BE2C (cell line): ENCODE measurements around the gene SERPINB5.
A peak's percentile ranks its signal among the peaks of the same experiment; 100 is the strongest.
"Not testable (repeated sequence)": the region's sequence is repeated elsewhere in the genome, so short reads cannot be mapped to it uniquely, and the experiment has no call there.

Experiments used
- DNase-seq: peaks from one replicate; pipeline ENCODE4 v3.0.0-alpha.2; 2020
- H3K27me3 ChIP-seq: fragments of 250-450 bp; sonication (Bioruptor Pico); 2 replicates; pipeline ENCODE4 v1.5.1; 2020; ENCODE audit warnings: mild to moderate bottlenecking
- H3K36me3 ChIP-seq: fragments of 250-450 bp; sonication (Bioruptor Pico); 2 replicates; pipeline ENCODE4 v1.5.1; 2020; ENCODE audit warnings: mild to moderate bottlenecking
- H3K4me1 ChIP-seq: fragments of 250-450 bp; sonication (Bioruptor Pico); 2 replicates; pipeline ENCODE4 v1.5.1; 2020
- H3K4me3 ChIP-seq: 2 replicates; pipeline ENCODE4 v1.5.1; 2011; ENCODE audit warnings: low read depth, low read length
- H3K9me3 ChIP-seq: fragments of 250-450 bp; sonication (Bioruptor Pico); 2 replicates; pipeline ENCODE4 v1.5.1; 2020
- CTCF ChIP-seq: IDR thresholded peaks from 2 replicates; pipeline ENCODE4 v1.5.1; 2012; ENCODE audit warnings: mild to moderate bottlenecking, low read depth, low read length

The SERPINB5 gene

GRCh38 chr18:63446266-63446665 is 30.5 kb upstream of the SERPINB5 start:
- peak; percentile 6 for DNase-seq
- no peak overlapping the region for H3K4me3 ChIP-seq
- H3K27me3 ChIP-seq = no peaks in the 10 kb centered on the region
- H3K4me1 ChIP-seq = no peaks in the 10 kb centered on the region
- no peaks in the 10 kb centered on the region for H3K36me3 ChIP-seq
- no peak for TF ChIP-seq CTCF
- no peaks in the 10 kb centered on the region for H3K9me3 ChIP-seq

- no peak for DNase-seq
- no peaks in the 10 kb centered on the region for H3K9me3 ChIP-seq
- H3K36me3 ChIP-seq = no peaks in the 10 kb centered on the region
- TF ChIP-seq CTCF = no peak
- H3K4me3 ChIP-seq = no peak overlapping the region
- no peaks in the 10 kb centered on the region for H3K4me1 ChIP-seq
- no peaks in the 10 kb centered on the region for H3K27me3 ChIP-seq
These were observed 29.7 kb upstream of the SERPINB5 start for GRCh38 chr18:63447066-63447465.

GRCh38 chr18:63449426-63449825 is 27.3 kb upstream of the SERPINB5 start:
- no peak for DNase-seq
- no peak for TF ChIP-seq CTCF
- Histone ChIP-seq H3K4me3 (no peak overlapping the region), H3K9me3 (no peaks in the 10 kb centered on the region), H3K4me1 (no peaks in the 10 kb centered on the region), H3K36me3 (no peaks in the 10 kb centered on the region), H3K27me3 (no peaks in the 10 kb centered on the region)

- Histone ChIP-seq H3K36me3 (no peaks in the 10 kb centered on the region), H3K4me3 (no peak overlapping the region), H3K4me1 (no peaks in the 10 kb centered on the region), H3K27me3 (no peaks in the 10 kb centered on the region), H3K9me3 (no peaks in the 10 kb centered on the region)
- no peak for TF ChIP-seq CTCF
- no peak for DNase-seq
These were observed 24.7 kb upstream of the SERPINB5 start for GRCh38 chr18:63451799-63452660.

- H3K4me1 ChIP-seq, H3K4me3 ChIP-seq, H3K9me3 ChIP-seq, H3K27me3 ChIP-seq, H3K36me3 ChIP-seq, DNase-seq: not testable (repeated sequence)
These were observed 24.0 kb upstream of the SERPINB5 start for GRCh38 chr18:63452751-63453150.

GRCh38 chr18:63454497-63454896 is 22.3 kb upstream of the SERPINB5 start:
- Histone ChIP-seq H3K4me1 (no peaks in the 10 kb centered on the region), H3K27me3 (no peaks in the 10 kb centered on the region), H3K4me3 (no peak overlapping the region), H3K9me3 (no peaks in the 10 kb centered on the region), H3K36me3 (no peaks in the 10 kb centered on the region)
- DNase-seq = no peak
- TF ChIP-seq CTCF = no peak
